Measurements from ENCODE around the gene NRIP1.

NRIP1 gene

DNA sequence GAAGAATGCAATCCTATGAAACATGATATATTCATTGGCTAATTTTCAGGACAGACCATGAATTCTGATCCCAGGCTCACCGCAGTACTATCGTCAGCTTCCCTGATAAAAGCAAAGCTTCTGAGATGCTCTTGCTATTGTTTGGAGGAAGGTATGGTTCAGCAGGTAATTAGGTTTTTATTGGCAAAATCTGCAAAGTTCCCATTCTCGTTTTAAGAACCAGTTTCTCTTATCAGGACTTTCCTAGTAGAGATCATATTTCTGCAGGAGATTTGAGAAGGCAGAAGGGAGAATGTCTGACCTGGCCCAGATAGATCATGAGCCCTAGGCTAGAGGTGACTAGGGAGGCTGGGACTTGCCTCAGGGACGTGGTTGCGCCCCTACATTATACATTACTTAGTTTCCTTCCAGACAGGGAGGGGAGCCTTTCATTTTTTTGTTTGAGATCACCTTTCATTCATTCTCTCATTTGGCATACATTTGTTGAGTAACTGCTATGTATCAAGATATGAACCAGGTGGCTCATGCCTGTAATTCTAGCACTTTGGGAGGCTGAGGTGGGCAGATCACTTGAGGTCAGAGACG is 108.8 kb downstream of the NRIP1 start:
- Histone ChIP-seq H3K9me3 (ENCODE audit: control insufficient read depth, insufficient read depth, low read length) (no peaks in the 10 kb centered on the region), H3K36me3 (ENCODE audit: control insufficient read depth, low read length) (no peaks in the 10 kb centered on the region), H3K79me2 (ENCODE audit: control insufficient read depth, low read length) (no peaks in the 10 kb centered on the region), H3K27me3 (ENCODE audit: control insufficient read depth, low read length) (no peaks in the 10 kb centered on the region), H3K9me2 (replicated peaks; ENCODE audit: control insufficient read depth, low read length) (no peaks in the 10 kb centered on the region), H3K4me2 (ENCODE audit: low read length) (no peak overlapping the region), H3K27ac (ENCODE audit: low read depth, low read length) (no peak overlapping the region), H3F3A (ENCODE audit: control insufficient read depth, insufficient read depth) (no peaks in the 10 kb centered on the region), H4K20me1 (ENCODE audit: control insufficient read depth, insufficient read depth, low read depth, low read length) (no peaks in the 10 kb centered on the region), H3K4me1 (ENCODE audit: control insufficient read depth, low read length) (no peaks in the 10 kb centered on the region), H3K4me3 (ENCODE audit: low read length) (no peak overlapping the region)
- TF ChIP-seq, protein P1, sequence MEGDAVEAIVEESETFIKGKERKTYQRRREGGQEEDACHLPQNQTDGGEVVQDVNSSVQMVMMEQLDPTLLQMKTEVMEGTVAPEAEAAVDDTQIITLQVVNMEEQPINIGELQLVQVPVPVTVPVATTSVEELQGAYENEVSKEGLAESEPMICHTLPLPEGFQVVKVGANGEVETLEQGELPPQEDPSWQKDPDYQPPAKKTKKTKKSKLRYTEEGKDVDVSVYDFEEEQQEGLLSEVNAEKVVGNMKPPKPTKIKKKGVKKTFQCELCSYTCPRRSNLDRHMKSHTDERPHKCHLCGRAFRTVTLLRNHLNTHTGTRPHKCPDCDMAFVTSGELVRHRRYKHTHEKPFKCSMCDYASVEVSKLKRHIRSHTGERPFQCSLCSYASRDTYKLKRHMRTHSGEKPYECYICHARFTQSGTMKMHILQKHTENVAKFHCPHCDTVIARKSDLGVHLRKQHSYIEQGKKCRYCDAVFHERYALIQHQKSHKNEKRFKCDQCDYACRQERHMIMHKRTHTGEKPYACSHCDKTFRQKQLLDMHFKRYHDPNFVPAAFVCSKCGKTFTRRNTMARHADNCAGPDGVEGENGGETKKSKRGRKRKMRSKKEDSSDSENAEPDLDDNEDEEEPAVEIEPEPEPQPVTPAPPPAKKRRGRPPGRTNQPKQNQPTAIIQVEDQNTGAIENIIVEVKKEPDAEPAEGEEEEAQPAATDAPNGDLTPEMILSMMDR (IDR thresholded peaks at IDR 0.05; ENCODE audit: low read depth, low read length, poor library complexity, severe bottlenecking), result no peak
- no peak for TF ChIP-seq EZH2phosphoT487 (IDR thresholded peaks at IDR 0.05; ENCODE audit: borderline replicate concordance, low read length)

DNA sequence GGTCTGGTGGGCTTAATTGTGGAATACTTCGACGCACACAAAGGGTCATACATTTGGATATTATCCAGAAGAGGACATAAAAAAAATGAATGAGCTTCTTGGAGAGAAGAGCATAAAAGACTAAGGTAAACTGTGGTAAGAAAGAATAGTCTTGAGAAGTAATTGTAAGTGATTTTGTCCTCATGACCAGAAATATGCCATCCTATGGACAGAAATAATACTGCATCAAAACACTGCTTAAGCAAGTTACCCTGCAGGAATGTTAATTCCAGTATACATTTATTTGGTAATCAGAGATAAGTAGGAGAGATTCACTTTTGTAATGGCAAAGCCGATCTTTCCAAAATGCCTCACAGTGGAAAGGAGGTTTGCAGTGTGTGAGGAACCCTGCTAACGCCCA is 111.9 kb downstream of the NRIP1 start:
- H3K4me1 ChIP-seq (ENCODE audit: control insufficient read depth, low read length), result no peaks in the 10 kb centered on the region
- H3K27ac ChIP-seq (ENCODE audit: low read depth, low read length), result no peak overlapping the region
- H3K4me3 ChIP-seq (ENCODE audit: low read length), result no peak overlapping the region
- no peaks in the 10 kb centered on the region for H4K20me1 ChIP-seq (ENCODE audit: control insufficient read depth, insufficient read depth, low read depth, low read length)
- no peaks in the 10 kb centered on the region for H3K9me2 ChIP-seq (replicated peaks; ENCODE audit: control insufficient read depth, low read length)
- H3K9me3 ChIP-seq (ENCODE audit: control insufficient read depth, insufficient read depth, low read length), result no peaks in the 10 kb centered on the region
- no peaks in the 10 kb centered on the region for H3F3A ChIP-seq (ENCODE audit: control insufficient read depth, insufficient read depth)
- no peak overlapping the region for H3K4me2 ChIP-seq (ENCODE audit: low read length)
- no peaks in the 10 kb centered on the region for H3K79me2 ChIP-seq (ENCODE audit: control insufficient read depth, low read length)
- H3K27me3 ChIP-seq (ENCODE audit: control insufficient read depth, low read length), result no peaks in the 10 kb centered on the region
- TF ChIP-seq EZH2phosphoT487 (IDR thresholded peaks at IDR 0.05; ENCODE audit: borderline replicate concordance, low read length), result no peak
- TF ChIP-seq, protein P1 (IDR thresholded peaks at IDR 0.05; ENCODE audit: low read depth, low read length, poor library complexity, severe bottlenecking), result no peak
- H3K36me3 ChIP-seq (ENCODE audit: control insufficient read depth, low read length), result no peaks in the 10 kb centered on the region

DNA sequence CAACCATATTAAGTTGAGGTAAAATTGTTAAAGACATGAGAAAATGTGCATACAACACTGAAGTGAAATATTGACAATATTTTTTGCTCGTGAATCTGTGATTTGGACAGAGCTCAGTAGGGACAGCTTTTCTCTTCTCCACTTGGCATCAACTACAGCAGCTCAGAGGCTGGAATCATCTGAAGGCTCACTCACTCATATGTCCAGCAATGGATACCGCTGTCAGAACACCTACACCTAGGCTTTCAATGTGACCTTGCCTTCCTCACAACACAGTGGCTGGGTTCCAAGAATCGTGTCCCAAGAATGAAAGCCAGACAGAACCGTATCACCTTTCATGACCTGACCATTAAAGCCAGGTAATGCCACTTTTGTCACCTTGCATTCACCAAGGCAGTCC is 115.2 kb downstream of the NRIP1 start:
- no peak overlapping the region for H3K27ac ChIP-seq (ENCODE audit: low read depth, low read length)
- no peaks in the 10 kb centered on the region for H3F3A ChIP-seq (ENCODE audit: control insufficient read depth, insufficient read depth)
- no peak overlapping the region for H3K4me3 ChIP-seq (ENCODE audit: low read length)
- no peaks in the 10 kb centered on the region for H3K4me1 ChIP-seq (ENCODE audit: control insufficient read depth, low read length)
- no peaks in the 10 kb centered on the region for H3K36me3 ChIP-seq (ENCODE audit: control insufficient read depth, low read length)
- no peaks in the 10 kb centered on the region for H4K20me1 ChIP-seq (ENCODE audit: control insufficient read depth, insufficient read depth, low read depth, low read length)
- H3K79me2 ChIP-seq (ENCODE audit: control insufficient read depth, low read length), result no peaks in the 10 kb centered on the region
- no peak for TF ChIP-seq EZH2phosphoT487 (IDR thresholded peaks at IDR 0.05; ENCODE audit: borderline replicate concordance, low read length)
- TF ChIP-seq, protein P1 (IDR thresholded peaks at IDR 0.05; ENCODE audit: low read depth, low read length, poor library complexity, severe bottlenecking), result no peak
- no peaks in the 10 kb centered on the region for H3K9me3 ChIP-seq (ENCODE audit: control insufficient read depth, insufficient read depth, low read length)
- H3K4me2 ChIP-seq (ENCODE audit: low read length), result no peak overlapping the region
- no peaks in the 10 kb centered on the region for H3K27me3 ChIP-seq (ENCODE audit: control insufficient read depth, low read length)
- H3K9me2 ChIP-seq (replicated peaks; ENCODE audit: control insufficient read depth, low read length), result no peaks in the 10 kb centered on the region

All from DOHH2 (cell line).